ENCODE results near the gene GRIA3.

GRIA3 gene

DNA sequence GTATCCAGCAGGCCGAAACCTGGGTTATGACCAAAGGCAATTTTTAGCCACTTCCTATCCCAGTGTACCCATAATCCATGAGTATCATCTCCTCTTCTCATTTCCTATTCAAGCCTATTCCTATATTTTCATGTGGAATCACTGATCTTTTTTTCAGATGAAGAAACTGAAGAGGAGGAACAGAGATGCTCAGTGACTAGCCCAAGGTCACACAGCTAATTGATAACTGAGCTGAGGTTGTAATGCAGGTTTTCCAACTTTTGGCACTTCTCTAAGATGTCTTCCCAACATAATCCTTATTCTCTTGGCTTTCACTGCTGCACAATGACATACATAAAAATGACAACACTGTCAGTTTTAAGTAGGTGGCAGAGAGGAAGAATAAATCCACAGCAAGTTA lies 15.3 kb downstream of the GRIA3 start:
- no peak for DNase-seq

DNA sequence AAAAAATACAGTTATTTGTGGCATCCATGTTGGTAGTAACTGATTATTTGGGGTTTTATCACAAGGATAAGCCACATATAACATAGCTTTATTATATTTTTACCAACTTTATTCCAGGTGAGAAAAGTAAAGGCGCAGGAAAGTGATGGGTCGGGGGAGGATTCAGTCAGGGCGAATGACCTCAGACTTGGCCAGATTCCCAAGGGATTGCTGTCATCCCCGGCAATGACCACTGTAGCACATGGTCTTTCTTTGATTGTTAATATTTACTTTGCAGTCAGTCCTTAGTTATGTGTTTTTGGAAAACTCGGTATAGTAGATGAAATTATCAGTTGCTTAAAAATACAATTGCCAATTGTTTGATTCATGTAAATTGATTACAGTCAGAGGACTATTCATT lies 17.6 kb downstream of the GRIA3 start:
- no peak for DNase-seq

DNA sequence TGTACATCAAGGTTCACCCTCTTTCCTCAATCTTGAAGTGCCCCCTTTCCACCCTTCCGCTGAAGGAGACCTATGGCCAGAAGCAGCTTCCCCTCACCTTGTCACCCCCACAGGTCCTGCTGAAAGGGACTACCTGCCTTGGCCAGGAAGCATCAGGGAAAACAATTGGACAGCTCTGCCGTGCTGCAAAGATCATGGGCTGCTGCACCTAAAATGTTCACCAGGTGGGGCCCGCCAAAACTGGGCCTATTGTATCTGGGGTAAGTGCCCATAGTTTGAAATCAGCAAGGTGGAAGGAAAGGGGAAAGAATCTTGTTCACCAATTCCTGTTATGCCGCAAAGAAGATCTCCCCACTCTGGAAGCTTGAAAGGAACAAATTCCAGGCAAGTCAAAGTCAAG lies 18.4 kb downstream of the GRIA3 start:
- DNase-seq, result no peak

DNA sequence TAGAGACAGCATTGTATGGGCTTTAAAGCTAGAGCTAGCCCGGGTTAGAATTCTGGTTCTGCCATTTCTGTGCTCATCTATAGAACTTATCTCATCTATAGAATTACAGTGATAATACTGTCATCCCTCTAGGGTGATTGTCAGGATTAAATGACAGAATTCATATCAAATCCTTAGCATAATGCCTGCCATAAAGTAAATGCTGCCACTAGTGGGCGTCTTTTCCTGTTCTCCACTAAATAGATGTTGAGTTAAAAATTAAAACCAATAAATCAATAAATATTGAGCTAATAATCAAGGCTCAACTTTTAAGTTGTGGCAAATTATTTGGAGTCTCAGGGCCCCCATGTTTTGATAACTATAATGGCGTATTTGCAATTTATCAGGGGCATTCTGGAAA lies 19.7 kb downstream of the GRIA3 start:
- no peak for DNase-seq

DNA sequence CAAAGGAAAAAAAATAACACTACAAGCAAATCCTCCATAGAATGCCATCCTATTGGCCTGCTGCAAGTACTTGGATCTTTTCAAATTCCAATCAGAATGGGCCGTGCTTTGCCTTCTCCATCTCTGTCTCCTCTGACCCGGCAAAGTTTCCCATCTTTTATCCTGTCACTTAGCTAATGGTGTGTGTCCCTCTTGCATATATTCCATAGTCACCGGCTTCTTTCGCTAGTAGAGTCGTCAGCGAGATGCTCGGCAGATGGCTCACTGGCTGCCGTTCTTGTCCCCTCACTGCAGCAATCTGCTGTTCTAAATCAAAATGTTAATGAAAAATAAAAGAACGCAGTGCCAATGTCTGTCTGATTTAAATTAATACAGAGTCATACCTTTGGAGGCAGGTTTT lies 22.1 kb downstream of the GRIA3 start:
- no peak for DNase-seq

DNA sequence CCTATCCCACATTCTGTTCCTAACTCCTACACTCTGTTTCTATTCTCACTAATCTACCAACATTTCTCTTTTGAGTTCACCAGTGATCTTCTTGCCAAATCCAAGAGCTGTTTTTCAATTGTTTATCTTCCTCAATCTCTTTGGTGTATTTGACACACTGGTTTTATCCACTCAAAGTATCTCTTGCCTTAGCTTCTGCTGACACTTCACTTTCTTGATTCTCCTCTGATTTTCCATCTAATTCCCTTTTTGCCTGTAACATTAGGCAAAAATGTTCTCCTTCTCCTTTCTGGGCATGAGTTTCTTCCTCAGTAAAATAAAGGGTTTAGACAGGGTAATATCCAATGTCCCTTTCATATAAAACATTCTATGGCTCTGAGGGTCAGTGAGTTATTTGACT lies 26.2 kb downstream of the GRIA3 start:
- no peak for DNase-seq

DNA sequence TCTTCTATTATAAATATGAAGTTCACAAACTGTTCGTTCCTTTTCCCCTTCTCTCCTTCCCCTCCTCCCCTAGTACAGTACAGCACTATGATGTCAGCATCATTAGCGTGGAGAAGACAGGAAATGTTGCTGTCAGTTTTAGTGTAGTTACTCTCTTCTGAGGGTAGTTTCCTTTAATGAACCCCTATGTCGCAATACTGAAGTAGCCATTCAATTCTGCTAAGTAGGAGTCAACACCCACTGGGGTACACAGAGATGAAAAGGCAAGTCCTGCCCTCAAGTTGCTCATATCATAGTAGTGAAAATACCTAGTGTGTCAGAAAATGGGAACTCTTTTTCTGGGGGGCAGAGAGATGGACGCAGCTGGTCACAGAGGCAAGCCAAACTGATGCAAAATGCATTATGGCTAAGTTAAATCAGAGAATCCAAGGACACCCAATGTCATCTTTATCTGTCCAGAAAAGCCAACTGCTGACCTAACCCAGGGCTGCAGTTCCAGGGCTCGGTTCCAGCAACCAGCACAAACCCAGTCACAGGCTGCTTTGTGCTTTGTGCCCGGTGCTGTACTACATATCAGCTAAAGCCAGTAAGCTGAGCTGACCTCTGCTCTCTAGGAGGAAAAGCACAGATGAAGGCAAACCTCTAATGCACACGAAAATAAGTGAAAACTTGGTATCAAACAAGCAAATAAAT lies 31.5 kb downstream of the GRIA3 start:
- no peak for DNase-seq

DNA sequence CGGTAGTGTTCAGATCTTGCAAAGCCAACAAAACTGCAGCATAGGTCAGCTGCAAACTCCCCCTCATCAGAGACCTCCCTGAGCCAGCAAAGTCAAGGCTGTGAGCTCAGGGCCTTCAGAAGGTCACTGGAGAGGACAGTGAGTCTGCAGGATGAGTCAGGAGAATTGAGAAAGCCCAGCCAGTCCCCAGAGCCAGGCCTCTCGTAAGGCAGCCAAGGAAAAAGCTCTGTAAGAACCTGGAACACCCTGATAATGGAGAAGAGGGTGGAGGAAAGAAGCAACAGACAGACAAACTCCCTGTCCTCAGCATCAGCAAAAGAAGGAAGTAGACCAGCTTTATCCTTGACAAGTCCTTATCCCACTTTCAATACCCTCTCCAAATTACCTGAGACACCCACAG lies 33.0 kb downstream of the GRIA3 start:
- DNase-seq, result no peak

DNA sequence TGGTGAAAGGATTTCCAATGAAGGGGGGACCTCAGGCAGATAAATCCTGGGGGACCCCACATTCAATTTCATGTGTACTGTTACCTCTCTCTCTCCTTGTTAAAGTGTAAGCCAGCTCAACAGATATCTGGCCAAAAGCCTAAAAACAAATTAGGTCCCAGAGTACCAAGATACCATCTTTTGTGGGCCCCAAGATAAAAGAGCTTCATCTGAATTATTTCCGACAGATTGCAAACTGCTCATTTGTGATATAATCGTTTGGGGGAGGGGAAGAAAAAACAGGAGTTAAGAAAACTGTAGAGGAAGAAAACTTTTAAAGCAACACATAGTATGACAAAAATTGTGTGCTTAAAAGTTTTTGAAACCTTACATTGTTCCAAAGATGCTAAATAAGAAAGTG lies 33.6 kb downstream of the GRIA3 start:
- DNase-seq, result no peak

DNA sequence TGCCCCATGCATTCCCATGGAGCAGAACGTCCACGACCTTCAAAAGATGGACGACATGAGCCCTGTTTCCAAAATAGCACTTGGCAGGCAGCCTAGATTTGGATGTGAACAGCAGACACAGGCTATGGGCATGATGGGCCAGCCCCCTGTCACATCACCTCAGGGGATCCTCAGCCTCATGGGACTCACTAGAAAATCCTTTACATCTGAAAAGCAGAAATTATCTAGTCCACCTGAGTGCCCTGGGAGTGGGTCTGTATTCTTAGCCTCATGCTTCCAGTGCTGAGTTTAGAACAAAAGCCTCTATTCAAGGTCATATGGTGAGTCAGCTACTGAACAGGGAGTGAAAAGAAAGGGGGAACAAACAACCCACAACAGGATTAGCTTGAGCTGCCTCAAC lies 35.8 kb downstream of the GRIA3 start:
- no peak for DNase-seq

DNA sequence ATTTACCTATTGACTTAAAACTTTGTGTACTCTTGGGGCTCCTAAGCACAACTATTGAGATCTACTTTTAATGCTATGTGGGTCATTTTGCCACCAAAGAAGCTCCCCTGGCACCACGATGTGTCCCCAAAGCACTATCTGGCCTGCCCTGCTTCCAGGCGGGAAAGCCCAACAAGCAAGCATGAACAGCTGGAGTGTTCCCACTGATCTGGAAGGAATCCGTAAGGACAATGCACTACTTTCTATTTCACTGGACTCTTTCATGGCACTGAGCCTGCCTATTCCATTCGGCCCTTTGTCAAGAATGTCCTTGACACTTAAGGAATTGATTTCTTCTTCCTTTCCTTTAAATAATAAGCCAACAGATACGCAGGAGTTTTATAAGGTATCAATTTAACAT lies 38.8 kb downstream of the GRIA3 start:
- DNase-seq, result no peak

DNA sequence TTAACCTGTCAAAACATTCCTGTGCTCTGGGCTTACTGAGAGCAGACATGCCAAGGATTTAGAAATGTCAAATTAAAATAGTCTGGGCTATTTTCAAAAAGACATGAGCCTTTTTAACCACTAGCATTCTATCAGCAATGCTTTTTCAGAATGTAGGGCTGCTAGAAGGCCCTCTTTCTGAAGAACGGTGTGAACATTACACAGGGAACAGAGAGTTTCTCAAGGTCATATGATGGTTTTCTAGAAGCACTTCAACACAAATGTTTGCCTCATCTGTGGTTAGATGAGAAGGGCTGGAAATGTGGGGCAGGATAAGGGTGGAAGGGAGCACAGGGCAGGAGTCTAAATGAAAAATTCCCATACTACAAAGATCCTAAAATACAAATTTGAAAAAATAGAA lies 39.3 kb downstream of the GRIA3 start:
- no peak for DNase-seq

DNA sequence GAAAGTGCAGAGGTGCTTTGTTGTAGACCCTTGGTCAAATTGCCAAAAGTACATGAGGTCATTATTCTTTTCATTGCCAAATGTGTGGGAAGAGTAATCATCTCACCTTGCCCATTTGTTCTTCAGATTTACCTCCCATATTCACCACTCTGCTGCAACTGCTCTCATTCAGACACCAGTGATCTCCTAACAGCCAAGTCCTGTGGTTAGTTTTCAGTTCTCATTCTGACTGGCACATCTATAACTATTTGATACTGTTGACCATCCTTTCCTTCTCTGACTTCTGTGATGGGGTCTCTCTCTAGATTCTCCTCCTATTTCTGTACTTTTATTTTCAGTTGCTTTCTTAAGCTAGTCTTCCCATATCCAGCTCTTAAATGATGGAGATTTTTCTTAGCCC lies 39.8 kb downstream of the GRIA3 start:
- no peak for DNase-seq

DNA sequence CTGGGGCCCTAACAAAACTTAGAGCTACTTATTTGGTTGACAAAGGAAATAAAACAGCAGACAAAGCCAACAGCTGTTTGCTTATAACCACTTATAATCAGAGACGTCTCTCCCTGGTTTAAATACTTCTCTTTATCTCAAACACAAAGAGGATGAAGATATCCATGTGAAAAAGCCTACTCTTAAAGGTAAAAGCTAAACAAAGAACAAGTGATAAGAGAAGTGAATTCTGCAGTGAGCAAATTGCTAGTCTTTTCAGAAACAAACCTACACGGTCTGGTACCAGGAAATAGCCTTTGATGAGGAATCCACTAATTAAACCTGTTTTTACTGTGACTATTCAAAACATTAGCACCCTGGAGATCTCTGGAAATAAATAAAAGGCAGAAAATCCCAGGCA lies 46.7 kb downstream of the GRIA3 start:
- no peak for DNase-seq

DNA sequence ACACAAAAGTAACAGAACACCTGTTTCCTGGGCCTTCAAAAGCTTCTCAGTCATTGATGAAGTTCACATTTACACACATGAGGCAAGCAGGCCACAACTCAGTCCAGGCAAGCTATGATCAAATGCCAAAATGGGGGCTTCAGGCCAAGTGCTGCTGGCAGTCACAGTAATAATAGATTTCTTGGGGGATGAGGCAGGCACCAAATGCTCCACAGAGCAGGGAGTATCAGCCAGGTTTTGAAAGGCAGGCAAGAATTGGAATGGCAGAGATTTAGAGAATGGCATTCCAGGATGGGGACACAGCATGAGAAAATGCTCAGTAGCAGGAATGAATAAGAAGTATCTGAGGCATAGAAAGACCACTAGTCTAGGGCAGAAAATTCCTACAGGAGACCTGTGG lies 52.8 kb downstream of the GRIA3 start:
- no peak for DNase-seq

DNA sequence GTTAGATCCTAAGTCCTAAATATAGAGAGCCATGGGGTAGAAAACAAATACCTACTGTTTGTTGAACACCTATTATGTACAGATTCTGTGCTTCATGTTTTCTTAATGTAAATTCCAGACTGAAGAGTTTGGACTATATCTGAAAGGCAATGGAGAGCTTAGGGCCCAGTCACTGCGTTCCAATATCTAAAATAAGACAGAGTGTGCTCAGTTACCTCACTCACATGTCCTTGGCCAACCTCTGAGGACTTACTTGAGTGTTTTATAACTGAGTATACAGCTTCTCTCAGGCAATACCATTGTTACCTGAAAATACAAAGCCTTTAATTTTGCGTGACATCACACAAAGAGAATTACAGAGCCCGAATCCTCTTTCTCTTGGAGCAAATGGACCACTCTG lies 53.2 kb downstream of the GRIA3 start:
- DNase-seq, result no peak

DNA sequence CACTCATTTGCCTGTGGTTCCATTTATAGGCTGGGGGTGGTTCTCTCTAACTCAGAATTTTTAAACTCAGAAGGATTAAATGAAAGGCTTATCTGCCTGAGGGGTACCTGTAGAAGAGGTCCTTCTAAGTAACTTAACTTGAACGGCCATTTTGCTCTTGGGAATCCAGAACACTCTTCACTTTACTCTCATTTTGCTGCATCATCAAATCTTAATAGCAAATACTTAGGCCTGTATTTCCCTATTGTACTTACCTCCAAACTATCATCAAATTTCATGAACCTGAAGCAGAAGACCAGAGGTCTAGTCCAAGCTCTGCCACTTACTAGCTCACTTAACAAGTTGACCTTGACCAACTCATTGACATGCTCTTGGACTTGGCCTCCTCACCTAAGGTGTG lies 70.4 kb downstream of the GRIA3 start:
- no peak for DNase-seq

DNA sequence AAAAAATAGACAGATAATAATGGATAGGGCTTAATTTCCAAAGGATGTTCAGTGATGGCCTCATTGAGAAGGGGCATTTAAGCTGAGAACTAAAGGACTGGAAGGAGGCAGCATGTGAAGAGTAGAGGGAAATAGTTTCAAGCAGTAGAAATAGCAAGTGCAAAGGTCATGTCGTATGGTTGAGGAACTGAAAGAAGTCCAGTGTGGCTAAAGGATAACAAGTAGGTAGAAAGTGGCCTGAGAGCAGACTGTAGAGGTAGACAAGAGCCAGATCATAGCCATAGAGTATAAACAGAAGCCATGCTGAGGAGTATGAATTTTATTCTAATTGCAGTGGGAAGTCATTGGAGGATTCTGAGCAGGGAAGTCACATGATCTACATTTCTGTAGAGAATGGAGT lies 72.3 kb downstream of the GRIA3 start:
- DNase-seq, result no peak

DNA sequence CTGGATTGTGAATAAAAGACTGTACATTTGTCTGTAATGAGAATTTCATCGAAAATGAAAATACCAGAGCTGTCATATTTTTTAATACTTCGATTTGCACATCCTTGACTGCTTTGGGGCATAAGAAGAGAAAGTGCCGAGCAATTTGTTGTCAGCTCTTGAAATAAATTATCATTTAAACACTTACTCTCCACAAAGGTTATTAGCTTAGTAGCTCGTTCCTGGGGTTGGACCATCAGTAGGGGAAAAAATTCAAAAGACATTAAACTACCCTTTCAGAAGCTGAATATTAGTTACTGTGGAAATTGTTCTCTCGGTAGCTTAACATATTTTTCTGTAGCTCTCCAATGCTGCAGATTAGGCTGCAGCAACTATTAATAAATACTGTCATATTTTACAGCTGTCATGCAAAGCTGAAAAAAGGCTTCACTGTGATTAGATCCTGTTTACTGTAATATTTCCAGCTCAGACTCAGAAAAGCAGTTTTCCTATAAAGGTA lies 76.9 kb downstream of the GRIA3 start:
- DNase-seq, result no peak

DNA sequence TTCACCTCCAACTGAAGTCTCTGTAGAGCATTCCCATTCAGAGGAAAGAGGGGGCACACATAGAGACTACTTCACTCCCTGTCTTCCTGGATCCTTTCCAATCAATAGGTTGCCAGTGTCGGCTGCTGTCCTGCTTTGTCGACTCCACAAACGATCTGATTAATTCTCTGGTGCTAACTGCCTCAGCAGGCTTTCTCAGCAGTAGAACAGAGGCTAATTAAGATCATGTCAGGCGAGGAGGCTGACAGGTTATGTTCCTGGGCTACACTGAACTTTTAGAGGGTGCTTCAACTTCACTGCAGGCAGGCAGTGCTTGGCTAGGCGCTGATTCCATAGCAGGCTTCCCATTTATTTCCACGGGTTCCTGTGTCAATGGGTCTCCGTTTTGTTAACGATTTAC lies 79.2 kb downstream of the GRIA3 start:
- DNase-seq, result no peak

DNA sequence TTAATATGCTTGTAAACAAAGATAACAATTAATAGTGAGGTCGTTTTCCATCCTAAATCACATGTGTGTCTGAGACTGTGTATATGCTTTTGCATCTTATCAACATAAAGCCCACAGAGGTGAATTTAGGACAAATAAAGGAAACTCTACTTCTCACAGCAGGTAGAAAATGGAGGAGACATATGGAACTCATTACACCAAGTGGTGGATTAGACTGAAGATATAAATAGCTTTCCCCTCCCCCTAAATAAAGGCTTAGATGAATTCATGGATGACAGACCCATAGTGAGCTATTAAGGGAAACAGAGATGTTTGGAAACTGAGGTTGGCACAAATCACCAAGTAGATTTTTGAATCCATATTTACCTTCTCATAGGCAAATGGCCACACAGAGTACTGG lies 79.7 kb downstream of the GRIA3 start:
- DNase-seq, result no peak

DNA sequence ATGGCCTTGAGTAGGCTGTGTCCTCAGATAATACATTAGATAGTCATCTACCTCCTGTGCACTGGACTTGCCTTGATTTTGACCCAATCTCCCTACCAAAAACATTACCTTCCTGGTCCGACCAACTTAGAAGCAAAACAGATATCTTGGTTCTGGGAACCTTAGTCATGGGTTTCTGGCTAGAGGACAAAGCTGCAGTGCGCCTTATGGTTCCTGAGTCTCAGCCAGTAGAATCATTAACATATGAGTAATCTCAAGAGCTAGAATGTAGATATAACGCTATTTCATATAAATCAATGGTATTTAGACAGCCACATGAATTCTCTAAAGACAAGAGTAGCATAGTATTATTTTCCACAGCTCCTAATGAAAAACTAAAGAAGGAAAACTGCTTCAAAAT lies 83.1 kb downstream of the GRIA3 start:
- no peak for DNase-seq

DNA sequence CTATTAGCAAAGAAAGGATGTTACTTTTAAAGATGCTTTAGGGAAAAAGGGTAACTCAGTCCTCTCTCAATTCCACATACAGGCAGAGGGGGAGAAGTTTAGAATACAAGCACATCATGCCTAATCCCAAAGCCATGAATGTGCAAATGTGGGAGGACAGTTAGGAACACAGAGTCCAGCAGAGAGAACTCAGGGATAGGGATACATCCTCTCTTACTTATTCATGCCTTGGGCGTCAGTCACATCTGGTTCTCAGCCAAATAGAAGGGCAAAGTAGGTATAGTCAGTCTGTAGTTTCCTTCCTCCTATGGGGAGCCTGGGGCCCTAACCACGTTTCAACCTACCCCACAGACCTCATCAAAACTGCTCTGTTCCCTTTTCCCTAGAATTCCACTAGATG lies 87.8 kb downstream of the GRIA3 start:
- no peak for DNase-seq

DNA sequence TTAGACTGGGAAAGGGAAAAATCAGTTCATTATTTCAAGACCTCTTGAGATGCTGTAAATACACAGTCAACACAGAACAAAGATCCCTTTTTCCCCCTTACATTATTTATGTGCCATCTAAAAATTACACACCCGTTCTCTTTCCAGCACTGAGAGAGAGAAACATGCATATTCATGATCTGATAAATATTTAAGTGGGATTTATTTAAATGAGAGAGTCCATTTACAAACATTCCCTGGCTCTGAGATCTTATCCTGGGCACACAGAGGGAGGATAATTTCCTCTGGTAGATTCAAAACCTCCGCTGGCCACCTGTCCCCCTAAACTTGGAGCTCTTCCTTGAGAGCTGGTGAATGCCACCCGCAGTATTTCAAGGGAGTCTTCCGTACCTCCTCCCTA lies 88.6 kb downstream of the GRIA3 start:
- no peak for DNase-seq

DNA sequence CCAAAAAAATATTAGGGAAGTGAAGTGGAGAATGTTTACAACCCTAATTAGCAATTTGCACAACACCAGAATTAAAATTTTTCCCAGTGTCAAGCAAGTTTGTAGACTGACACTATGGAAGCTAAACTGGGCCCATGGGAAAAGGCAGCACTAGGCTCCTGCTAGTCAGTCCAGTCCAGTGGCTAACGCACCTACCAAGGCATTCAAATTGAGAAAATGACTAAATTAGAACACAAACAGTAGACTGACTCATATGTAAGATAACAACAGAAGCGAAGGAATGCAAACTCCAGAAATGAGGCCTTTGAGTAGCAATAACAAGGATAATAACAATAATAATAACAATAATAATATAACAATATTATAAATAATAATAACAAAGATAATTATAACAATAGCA lies 90.7 kb downstream of the GRIA3 start:
- no peak for DNase-seq

DNA sequence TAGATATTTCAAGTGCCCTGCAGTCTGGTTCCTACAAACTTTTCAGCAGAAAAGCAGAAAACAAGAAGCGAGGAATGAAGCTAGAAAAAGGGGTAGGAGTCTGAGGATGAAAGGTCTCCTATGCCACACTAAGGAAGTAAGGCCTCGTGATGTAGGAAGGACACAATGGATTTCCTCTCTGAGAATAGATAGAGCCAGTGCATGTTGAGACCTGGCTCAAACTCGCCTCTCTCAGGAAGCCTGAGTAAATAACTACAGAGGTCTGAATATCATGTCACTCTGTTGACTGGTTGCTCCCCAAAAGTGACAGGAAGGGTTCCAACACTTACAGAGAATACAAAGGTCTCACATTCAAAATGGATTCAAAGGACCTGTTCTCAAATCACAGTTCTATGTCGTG lies 93.3 kb downstream of the GRIA3 start:
- no peak for DNase-seq
